Islet precursor cell (in vitro differentiated cells): Measurements from ENCODE around the gene TBC1D10A.

ENCODE experiments used
- DNase-seq: peaks from one replicate; pipeline ENCODE4 v3.0.0-alpha.2; 2018

The TBC1D10A gene

GRCh38 chr22:30285176-30285845 lies 41.4 kb downstream of the TBC1D10A start:
- no peak for DNase-seq

- DNase-seq = no peak
Observed at GRCh38 chr22:30284666-30285065, 42.1 kb downstream of the TBC1D10A start.

GRCh38 chr22:30284172-30284571 lies 42.6 kb downstream of the TBC1D10A start:
- DNase-seq = no peak

GRCh38 chr22:30283342-30283741 lies 43.4 kb downstream of the TBC1D10A start:
- DNase-seq = no peak

GRCh38 chr22:30282616-30283046 lies 44.1 kb downstream of the TBC1D10A start:
- DNase-seq = no peak

DNA sequence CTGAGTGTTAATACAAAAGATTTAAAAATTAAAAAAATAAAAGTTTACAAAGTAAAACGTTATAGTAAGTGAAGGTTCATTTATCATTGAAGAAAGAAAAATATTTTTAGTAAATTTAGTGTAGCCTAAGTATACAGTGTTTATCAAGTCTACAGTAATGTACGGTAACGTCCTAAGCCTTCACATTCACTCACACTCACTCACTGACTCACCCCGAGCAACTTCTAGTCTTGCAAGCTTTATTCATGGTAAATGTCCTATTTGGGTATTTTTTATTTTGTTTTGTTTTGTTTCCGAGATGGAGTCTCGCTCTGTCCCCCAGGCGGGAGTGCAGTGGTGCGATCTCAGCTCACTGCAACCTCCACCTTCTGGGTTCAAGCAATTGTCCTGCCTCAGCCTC lies 46.2 kb downstream of the TBC1D10A start:
- DNase-seq = no peak

- no peak for DNase-seq
Observed at GRCh38 chr22:30279932-30280331, 46.8 kb downstream of the TBC1D10A start.

GRCh38 chr22:30279046-30279788 lies 47.5 kb downstream of the TBC1D10A start:
- no peak for DNase-seq

GRCh38 chr22:30277547-30278344 lies 49.0 kb downstream of the TBC1D10A start:
- no peak for DNase-seq

DNA sequence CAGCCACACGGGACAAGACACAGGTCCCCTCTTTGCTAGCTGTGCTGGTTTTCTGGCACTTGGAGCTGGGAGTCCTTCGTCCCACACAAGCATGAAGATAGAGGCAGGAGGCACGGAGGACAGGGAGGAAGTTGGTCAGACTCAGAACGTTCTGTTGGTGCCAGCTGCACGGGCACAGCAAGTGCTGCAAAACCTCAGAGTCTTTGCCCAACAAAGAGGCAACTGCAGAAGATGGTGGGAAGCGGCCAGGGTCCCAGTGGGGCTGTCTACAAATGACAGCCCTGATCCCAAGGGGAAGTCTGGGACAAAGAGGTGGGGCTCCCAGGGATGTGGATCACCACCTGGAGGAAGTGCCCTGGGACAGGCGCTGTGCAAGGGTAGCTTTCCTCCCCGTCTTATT lies 50.7 kb downstream of the TBC1D10A start:
- DNase-seq = no peak

- no peak for DNase-seq
Observed at GRCh38 chr22:30275625-30276024, 51.1 kb downstream of the TBC1D10A start.

- DNase-seq = no peak
Observed at GRCh38 chr22:30274437-30274812, 52.3 kb downstream of the TBC1D10A start.

GRCh38 chr22:30273711-30274436 lies 52.9 kb downstream of the TBC1D10A start:
- DNase-seq = no peak

DNA sequence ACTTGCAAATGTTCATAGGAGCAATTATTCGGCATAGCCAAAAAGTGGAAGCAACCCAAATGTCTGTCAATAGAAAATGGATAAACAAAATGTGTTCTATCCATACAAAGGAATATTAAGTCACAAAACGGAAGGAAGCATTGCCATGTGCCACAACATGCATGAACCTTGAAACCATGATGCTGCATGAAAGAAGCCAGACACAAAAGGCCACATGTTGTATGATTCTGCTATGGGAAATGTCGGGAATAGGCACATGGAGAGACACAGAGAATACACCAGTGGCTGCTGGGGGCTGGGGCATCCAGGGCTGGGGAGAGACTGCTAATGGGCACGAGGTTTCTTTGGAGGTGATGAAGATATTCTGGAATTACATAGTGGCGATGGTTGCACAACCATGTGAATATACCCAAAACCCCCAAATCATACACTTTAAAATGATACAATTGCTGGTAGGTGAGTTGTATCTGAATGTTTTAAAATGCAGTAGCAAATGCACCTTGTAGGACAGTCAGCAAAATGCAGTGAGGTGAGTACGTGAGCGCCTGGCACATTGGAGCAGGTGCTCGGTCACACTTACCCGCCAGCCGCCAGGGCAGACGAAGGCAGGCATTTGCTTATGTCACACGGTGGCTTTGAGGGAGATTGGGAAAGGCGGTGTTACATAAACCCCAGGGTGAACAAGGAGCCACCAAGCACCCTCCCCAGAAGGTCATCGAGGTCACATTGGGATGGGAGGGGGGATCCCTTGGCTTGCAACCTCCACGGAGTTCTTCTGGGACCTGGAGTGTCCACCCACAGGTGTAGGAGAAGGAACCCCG lies 53.8 kb downstream of the TBC1D10A start:
- DNase-seq = no peak

GRCh38 chr22:30270832-30271231 lies 55.9 kb downstream of the TBC1D10A start:
- DNase-seq = no peak

- no peak for DNase-seq
Observed at GRCh38 chr22:30268331-30268730, 58.4 kb downstream of the TBC1D10A start.

DNA sequence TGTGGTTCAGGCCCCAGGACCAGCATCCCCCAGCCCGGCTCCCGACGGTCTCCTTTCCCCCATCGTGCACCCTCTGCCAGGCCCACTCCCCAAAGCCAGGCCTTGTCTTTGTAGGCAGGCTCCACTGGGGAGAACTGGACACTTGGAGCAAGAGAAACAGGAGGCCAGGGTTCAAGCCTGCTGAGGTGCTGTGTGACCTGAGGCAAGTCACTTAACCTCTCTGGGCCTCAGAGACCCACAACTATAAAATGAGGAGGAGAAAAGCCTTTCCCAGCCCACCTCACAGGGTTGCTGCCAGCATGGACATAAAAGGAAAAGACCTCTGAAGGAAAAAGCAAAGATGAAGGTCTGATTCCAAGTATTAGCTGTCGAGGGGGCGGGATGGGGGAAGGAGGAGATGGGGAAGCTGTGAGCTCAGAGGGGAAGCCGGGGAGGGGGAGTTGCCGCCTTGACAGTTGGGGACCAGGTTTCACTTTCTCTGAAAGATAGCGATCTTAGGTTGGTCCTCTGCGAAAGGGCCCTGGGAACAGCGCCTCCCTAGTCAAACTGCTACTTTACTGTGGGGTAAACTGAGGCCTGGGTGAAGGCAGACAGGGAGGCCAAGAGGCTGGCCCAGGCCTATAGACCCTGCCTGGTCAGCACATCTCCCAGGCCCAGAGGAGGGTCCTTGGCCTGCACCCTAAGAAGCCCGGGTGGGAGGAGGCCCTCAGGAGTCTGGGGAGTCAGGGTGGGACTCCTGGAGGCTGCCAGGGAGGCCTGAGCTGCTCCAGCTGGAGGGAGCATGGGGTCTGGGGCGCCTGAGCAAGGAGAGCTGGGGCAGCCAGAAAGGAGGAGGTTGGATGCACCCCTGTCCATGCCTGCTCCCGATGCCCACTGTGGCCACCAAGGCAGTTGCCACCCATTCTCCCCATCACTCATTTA lies 59.1 kb downstream of the TBC1D10A start:
- no peak for DNase-seq

DNA sequence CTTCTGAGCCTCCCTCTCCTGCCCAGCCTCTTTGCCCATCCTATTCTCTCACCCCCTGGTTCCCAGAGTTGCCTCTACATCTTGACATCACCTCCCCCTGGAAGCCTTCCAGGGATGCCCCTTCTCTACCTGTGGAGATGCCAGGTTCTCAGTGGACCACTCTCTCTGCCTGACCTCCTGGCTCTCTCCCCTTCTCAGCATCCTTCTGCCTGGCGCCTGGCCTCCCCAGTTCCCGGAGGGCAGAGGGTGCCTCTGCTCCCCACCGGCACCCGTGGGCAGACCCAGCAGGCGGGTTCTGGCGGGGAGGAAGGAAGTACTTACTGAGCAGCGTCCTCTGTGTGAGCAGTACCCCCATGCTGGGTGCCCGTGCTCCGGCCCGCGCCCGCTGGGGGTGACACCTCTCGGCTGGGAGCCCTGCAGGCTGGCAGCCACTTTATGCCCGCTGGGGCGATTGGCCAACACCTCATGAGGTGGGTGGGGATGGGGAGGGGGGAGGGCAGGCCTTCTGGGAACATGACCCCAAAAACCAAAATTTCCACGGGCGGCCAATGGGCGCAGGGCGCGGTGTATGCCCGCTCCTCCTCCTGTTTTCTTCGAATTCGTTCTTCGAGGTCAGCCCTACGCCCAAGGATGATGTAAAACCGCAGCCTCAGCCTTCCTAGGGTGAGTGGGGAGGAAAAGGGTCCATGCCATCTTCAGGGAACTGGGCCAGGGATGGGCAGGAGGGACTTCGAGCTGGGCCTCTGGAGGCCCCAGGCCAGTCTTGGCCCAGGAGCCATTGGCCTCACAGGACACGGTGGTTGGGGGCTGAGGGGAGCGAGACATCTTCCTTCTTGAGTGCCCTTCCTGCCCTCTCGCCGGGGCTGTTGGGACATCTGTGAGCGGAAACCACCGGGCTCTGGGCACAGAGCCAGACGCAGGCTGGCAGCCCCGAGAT lies 60.0 kb downstream of the TBC1D10A start, which contains the start of gene OSM:
TSS of gene OSM (minus strand) at position 407 of the 937 bp plus-strand sequence. CDS start at position 355, 52 bp downstream.
- no peak for DNase-seq

DNA sequence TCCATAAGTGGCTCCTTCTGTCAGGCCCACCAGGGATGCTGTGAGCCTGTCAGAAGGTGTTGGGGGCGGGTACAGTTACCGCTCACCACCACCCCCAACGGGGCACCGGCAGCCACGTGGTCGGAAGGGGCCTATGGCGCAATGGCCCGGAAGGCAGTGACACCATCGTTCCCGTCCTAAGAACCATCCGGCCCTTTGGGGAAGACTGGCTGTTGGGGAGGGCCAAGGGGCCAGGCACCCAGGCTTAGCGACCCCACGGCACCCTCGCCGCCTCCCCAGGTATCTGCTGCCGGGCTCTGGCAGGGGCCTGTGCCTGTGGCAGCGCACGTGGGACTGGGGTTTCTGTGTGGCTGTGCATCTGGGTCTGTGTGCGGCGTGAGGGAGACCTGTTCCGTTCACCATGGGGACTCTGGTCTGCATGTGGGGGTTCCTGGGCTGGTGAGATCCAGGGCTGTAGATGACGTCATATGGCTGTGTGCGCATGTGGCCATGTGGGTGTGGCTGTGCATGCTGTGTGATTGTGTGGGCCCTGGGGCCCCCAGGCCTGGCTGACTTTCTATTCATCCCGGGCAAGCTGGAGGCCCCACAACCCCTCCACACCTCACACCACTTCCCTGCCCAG lies 60.8 kb downstream of the TBC1D10A start:
- DNase-seq = no peak
